Measurements from ENCODE around the gene MRPL24.
A peak's percentile ranks its signal among the peaks of the same experiment; 100 is the strongest.

Gene MRPL24

DNA sequence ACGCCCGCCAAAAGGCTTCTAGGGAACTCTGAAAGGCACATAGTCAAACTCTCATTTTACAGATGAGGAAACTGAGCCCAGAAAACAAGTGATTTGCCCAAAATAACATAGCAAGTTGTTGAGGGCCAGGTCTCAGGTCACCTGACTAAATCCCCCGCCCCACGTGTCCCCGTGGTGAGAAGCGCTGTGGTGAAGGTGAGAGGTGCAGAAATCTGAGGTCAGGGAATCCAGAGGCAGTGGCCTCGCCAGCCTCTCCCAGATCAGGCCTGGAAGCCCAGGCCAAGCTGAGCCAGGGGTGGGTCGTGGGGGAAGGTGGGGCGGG lies 5.5 kb upstream of the MRPL24 start:
- no peak for DNase-seq (ENCODE audit: low read depth)
- peak overlapping the region; percentile 47 for H3K4me3 ChIP-seq (ENCODE audit: low read depth, low read length)

DNA sequence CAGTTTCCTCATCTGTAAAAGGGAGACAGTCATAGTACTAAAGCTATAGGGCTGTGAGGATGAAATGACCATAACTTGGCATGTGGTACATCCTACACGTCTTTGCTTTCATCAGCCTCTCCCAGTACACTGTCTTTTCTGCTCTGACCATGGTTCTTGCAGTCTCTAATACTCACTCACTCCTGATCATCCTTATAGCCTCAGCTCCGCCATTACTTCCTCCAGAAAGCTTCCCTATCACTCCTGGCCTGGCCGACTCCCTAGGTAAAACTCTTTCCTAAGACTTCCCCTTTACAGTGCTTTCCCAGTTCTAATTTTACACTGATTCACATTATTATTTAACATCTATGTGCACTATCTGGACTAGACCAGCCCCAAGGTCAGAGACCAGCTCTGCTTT lies 5.0 kb upstream of the MRPL24 start:
- no peak overlapping the region for H3K4me3 ChIP-seq (ENCODE audit: low read depth, low read length)
- no peak for DNase-seq (ENCODE audit: low read depth)

DNA sequence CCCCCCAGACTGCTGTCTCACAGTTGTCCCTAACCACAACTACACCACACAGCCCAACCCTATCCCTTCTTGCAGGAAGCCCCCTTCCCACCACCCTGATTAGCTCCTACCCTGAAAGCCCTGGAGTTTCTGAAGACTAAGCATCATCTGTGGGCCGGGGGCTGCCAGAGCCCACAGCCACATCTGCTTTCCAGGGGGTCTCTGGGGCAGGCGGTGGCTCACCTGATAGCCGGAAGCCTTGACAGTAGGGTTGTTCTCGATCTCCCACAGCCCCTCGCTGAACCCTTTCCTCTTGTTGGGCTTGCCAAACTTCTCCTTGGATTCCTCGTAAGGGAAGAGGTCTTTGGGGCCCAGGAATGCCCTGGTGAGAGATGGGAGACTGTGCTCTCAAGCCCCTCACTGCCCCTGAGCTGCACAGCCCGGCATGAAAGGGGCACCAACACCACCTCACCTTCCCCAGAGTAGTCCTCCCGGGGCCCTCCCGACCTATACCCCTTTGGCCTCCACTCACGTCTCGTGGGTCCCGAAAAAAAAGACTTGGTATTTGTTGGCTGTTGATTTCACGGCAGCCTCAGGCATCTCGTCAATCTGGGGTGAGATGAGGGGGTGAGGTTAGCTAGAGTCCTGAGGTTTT lies 4.0 kb upstream of the MRPL24 start:
- DNase-seq (ENCODE audit: low read depth): no peak
- H3K4me3 ChIP-seq (ENCODE audit: low read depth, low read length): no peak overlapping the region

DNA sequence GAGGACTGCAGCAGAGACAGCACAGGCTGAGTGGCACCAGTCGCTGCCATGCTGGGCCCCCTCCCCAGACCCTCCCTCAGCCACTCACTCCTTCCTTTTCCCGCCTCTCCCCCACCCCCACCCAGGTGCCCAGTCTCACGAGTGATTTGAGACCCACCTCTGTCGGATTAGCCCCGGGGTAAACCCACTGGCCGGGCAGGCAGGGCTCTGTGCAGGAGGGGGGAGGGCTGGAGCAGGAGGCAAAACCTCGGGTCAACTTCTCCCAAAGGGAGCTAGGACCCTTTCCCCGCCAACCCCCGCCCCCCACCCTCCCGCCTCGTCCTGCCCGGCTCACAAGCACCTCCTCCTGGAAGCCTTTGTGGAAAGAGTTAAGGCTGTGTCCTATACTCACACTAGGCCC lies 3.5 kb upstream of the MRPL24 start:
- H3K4me3 ChIP-seq (ENCODE audit: low read depth, low read length): no peak overlapping the region

DNA sequence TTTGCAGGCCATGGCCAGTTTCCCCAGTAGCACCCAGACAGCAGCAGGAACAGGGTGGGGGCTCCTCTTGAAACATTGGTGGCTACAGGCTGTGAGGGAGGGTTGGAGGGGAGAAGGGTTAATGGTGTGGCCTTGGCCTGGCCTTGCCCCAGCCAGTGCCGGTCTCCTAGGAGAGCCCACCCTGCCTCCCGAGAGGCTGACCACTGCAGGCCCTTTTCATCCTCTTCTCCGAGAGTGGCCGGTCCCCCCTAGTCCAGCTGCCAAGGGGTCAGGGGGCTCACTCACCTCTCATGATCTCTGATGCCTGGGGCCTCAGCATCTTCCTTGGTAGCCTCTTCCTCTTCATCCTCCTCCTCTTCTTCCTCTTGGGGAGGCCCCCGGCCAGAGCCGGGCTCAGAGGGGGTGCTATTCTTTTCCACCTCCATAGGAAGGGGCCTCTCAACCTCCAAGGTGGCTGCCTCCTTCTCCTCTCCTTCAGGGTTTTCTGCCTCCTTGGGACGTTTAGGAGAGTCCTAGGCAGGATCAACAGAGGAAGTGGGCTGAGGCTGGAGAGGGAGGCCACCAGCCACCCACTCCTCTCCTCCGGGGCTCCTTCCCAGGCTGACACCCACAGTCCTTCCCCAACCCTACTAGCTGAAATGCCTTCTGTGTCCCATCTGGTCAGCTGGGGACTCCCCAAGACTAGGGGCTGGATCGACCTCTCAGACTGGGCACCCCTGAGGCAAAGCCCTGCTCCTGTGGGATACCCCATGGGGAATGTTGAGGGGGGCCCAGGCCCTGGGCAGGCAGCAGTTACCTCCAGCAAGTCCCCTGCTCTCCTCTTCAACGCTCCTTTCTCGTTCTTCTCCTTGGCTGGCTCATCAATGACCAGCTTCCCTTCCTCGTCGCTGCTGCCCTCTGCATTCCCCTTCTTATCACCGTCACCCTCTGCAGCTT lies 2.7 kb upstream of the MRPL24 start:
- H3K4me3 ChIP-seq (ENCODE audit: low read depth, low read length): no peak overlapping the region
- no peak for DNase-seq (ENCODE audit: low read depth)

More for the DNA sequence above, 3.5 kb upstream of the MRPL24 start:
- DNase-seq (ENCODE audit: low read depth): no peak

DNA sequence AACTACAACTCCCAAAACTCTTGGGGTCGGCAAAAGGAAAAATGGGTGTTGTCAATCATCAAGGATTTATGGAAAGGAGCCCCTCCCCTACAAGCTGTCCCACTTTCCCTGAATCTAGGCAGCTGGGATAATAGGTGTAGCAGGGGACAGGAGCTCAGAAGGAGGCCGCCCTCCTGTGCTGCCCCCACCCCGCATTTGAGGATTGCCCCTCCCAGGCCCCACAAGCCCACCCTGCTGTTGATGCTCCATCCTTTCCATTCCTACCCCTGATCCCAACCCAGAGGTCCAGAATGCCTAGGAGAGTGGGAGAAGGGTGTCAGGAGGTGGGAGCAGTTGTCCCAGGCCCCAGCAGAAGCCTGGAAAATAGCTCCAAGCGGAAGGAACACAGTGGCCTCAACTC lies 1.9 kb upstream of the MRPL24 start:
- H3K4me3 ChIP-seq (ENCODE audit: low read depth, low read length): no peak overlapping the region
- no peak for DNase-seq (ENCODE audit: low read depth)

DNA sequence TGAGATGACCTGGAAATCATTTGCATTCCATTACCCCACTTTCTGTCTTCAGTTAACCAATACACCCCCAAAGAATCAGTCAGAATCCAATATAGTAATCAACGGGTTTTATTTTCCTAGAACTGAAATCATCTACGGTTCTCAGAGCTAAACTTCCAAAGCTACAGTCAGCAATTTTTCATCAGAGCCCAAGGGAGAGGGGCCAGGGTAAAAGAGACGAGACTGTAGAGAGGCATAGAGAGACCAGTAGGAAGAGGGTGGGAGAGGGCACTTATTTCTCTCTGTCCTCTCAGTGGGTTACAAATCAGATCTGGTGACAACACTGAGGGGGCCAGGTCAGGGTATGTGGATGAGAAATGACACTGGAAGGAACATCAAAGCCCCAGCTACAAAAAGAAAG lies 1.1 kb upstream of the MRPL24 start:
- H3K4me3 ChIP-seq (ENCODE audit: low read depth, low read length): no peak overlapping the region

DNA sequence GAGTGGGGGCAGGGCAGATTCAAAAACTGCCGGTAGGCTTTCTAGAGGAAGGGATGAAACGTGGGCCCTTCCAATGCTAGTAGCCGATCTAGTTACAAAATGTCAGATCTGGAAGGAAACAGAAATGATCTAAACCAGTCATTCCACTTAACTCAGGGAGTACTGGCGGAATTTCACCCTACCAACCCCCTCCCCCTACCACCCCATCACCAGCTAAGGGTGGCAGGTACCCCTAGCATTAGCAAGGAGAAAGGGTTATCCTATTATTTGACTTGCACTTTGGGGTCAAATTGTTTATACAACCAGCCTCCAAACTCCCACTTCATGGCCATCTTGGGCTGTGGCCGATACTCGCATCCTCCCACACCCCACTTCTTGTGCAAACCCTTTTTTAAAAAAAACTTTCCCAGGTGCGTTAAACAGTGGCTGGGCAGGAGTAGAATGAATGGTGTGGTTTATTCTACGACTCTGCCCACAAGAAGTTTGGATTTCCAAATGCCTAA lies 644 bp upstream of the MRPL24 start:
- DNase-seq (ENCODE audit: low read depth): no peak
- peak overlapping the region; percentile 27 for H3K4me3 ChIP-seq (ENCODE audit: low read depth, low read length)

More for the DNA sequence above, 1.1 kb upstream of the MRPL24 start:
- no peak for DNase-seq (ENCODE audit: low read depth)

DNA sequence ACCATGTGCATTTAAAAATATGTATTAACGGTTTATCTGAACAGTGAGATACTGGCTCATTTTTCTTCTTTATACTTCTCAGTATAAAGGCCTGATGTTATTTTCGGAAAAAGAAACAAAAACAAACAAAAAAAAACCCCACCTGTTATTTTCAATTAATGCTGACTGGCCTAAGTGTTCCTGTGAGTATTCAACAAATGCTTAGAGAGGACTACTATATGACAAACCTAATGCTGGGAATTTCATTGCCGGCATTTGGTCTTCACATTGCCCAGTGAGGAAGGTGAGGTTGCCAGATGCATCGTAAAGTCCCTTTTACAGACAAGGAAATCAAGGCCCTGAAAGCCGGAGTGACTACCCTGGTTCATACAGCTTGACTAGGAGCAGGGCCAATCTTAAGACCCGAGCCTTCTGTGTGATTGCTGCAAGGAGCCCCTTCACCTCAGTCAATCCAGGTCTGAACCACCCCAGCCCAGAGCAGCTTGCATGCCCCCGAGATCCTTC lies 599 bp downstream of the MRPL24 start:
- H3K4me3 ChIP-seq (ENCODE audit: low read depth, low read length): peak overlapping the region; percentile 86
- no peak for DNase-seq (ENCODE audit: low read depth)

DNA sequence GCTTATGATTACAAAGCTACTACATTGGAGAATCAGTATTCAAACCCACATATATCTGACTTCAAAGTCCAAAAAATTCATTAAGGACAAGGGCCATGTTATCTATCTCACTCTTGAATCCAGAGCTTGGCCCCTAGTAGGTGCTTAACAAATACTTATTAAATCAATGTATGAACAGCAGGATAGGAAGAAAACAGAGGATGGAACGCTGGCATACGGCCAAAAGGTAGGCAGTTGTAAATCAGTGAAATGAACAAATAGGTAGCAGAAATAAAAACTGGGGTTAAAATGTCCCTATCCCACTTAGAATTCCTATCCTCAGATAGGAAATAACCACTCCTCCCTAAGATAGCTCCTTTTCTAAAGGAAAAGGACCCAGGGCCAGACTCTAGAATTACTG lies 2.0 kb downstream of the MRPL24 start:
- no peak overlapping the region for H3K4me3 ChIP-seq (ENCODE audit: low read depth, low read length)
- DNase-seq (ENCODE audit: low read depth): no peak

DNA sequence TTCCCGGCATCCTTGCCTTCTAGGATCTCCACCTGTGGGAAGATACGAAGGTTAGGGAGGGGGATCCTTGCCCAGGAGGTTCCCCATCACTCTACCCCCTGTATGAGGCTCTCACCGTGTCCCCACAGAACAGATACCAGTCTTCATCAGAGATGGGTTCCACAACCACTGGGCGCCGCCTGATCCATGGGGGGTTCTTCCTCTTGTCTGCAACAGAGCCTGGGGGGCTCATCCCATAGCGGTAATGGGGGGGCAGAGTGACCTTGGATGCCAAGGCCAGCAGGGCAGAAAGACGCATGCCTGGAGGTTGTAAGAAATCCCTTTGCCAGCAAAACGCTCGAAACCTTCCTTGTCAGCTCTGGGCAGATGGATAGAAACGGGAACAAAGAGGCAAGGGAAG lies 2.5 kb downstream of the MRPL24 start:
- no peak for DNase-seq (ENCODE audit: low read depth)
- H3K4me3 ChIP-seq (ENCODE audit: low read depth, low read length): no peak overlapping the region

DNA sequence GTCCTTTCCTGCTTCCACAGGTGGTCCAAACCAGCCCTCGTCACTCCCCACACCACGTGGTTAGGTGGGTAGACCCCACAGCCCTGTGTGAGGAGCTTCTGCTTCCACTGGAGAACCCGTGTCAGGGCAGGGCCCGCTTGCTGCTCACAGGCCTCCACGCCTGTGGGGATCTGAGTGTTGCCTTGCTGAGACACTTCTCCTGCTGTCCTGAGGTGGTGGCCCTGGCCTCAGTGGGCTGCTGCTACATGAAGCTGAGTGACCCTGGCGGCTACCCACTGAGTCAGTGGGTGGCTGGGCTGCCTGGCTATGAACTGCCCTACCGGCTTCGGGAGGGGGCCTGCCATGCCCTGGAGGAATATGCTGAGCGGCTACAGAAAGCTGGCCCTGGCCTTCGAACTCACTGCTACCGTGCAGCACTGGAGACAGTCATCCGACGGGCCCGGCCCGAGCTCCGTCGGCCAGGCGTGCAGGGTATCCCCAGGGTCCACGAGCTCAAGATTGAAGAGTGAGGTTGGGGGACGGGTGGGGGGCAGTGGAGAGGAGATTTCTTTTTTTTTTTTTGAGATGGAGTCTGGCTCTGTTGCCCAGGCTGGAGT lies 6.8 kb downstream of the MRPL24 start:
- no peak overlapping the region for H3K4me3 ChIP-seq (ENCODE audit: low read depth, low read length)
- no peak for DNase-seq (ENCODE audit: low read depth)

DNA sequence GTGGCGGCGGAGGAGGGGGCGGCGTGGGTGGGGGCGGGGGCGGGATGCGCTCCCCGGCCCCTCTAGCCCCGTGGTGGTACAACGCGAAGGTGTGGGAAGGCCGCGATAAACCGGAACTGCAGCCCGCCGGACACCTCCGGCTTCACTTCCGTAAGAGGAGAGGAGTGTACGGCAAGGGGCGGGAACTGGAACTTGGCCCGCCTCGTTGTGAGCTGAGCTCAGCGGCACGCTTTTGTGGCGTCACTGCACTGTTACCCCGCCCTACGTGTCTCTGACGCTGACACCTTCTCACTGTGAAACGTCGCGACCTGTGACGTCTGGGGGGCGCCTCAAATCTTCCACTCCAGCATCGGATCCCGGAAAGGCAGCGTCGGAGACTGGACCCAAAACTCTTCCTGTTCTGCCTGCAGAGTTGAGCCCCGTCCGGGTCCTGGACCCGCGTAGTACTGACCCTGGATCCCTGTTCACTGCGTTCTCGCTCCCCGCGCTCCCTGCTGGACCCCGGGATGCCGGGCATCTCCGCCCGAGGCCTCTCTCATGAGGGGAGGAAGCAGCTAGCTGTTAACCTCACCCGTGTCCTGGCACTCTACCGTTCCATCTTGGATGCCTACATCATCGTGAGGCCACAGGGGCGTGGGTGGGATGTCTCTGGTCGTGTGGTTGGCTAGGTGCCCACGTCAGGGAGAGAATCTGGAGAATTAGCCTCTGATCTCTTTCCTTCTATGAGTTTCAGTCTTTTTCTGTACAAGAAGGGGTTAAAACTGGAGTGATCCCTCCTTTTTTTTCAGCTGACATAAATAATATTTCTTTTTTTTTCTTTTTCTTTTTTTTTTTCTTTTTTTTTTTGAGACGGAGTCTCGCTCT lies 12.1 kb downstream of the MRPL24 start, which contains the start of gene ISG20L2:
TSS of gene ISG20L2 (minus strand) at position 168 of the 864 bp plus-strand sequence. CDS start 1,114 bp downstream, outside the sequence.
- DNase-seq (ENCODE audit: low read depth): peak; percentile 95
- peak within 1 kb of the TSS; percentile 83 for H3K4me3 ChIP-seq (ENCODE audit: low read depth, low read length)

DNA sequence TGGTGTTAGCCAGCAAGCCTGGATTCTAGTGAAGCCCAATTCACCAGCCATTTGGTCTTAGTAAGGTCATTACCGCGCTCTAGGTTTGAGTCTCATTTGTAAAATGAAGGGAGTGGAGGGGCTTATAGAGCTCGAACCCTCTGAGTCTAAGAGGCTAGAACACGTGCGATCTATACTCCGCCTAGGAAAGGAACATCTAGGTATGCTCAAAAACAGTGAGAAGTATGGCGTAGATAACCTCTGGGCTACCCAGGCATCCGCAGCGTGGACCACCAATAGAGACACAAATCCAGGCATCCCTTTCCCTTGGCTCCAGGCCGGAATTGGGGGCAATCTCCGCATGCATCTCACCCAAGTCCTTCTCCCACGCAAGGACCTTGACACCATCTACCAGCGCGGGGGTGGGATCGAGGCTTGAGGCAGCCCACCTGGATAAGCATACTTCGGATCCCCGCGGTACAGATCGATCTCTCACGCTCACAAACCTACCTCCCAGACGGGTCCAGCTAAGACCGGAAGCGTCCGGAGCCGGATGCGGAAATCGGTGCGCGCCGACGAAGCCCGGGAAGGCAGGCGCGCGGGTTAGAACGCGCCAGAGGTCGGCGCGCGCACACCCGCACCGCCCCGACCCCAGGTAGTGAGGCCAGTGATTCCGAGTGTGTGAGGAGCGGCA lies 12.8 kb downstream of the MRPL24 start, which contains the start of gene METTL25B:
TSS of gene METTL25B (plus strand) at position 544 of the 673 bp plus-strand sequence. CDS start 636 bp downstream, outside the sequence.
- DNase-seq (ENCODE audit: low read depth): no peak

DNA sequence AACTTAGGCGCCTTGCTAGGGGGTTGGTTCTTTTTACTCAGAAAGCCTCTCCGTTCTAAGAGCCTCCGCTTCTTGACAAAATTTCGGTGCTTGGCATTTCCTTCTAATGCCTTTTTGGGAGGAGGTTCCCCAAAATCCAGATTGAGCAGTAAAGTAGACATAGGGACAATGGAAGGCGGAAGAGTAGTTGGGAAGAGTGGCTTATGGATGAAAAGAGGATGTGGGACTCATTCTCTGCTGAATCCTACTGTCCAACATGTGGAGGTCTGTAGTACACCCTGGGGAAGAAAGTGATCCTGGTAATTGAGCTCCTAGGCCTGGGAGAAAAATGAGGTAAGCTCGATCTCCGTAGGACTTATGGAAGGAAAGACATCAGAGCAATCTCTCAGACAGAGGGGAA lies 13.4 kb downstream of the MRPL24 start:
- H3K4me3 ChIP-seq (ENCODE audit: low read depth, low read length): peak overlapping the region; percentile 83

More for the DNA sequence above, 12.8 kb downstream of the MRPL24 start, which contains the start of gene METTL25B:
- H3K4me3 ChIP-seq (ENCODE audit: low read depth, low read length): peak within 1 kb of the TSS; percentile 83

DNA sequence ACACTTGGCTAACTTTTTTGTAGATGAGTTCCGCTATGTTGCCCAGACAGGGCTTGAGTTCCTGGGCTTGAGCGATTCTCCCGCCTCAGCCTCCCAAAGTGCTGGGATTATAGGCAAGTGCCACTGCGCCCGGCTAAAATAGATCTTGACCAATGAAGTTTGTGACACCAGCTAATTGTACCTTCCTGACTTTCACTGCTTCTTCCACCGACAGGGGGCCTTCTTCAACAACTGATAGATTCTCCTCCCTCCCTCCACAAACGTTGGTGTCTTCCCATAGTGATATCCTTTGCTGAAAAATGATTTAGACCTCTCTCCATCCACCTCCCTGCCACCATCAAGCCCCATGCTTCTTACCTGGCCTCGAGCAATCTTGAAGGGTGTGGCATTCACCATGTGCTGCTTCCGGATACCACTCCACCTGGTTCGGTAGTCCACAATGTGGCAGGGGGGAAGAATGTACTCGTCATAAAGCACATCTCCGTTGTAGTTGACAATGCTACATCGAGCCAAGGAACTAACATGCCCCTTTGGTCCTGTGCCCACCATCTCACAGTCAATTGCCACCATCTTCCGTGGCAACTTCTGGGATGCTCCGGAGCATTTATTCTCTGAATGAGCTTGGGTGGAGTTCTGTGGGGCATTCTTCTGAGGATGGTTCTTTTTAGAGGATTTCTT lies 14.2 kb downstream of the MRPL24 start:
- no peak for DNase-seq (ENCODE audit: low read depth)
- peak overlapping the region; percentile 83 for H3K4me3 ChIP-seq (ENCODE audit: low read depth, low read length)

More for the DNA sequence above, 13.4 kb downstream of the MRPL24 start:
- no peak for DNase-seq (ENCODE audit: low read depth)

DNA sequence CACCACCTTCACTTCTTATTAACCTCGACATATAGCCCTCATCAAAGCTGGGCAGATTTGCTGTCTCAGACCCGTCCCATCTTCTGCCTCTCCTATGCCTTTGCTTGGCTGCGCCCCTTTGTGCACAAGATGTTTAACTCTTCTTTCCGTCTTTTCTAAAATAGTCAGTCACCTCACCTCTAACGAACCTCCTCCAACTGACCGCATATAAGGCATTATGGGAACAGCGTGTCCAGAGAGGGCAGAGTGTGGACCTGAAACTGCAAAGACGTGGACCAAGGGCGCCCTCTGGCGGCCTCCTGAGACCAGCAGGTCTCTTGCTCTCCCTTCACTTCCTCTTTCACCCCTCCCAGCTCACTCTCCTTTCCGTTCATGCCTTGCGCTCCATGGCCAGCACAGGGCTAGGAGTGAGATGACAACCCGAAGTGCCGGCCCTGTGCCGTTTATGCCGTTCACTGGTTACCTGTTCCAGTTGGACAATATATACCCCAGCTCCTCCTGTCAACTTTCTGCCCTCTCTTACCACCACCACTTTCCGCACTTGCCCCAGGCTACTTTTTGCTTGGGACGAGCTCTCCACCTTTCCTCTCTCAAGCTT lies 15.1 kb downstream of the MRPL24 start:
- H3K4me3 ChIP-seq (ENCODE audit: low read depth, low read length): peak overlapping the region; percentile 43
- DNase-seq (ENCODE audit: low read depth): no peak

Measured in skeletal muscle cell (primary cell).